ENCODE data around the gene RCOR1.
"Not testable (repeated sequence)": the region's sequence is repeated elsewhere in the genome, so short reads cannot be mapped to it uniquely, and the experiment has no call there.

The RCOR1 gene

DNA sequence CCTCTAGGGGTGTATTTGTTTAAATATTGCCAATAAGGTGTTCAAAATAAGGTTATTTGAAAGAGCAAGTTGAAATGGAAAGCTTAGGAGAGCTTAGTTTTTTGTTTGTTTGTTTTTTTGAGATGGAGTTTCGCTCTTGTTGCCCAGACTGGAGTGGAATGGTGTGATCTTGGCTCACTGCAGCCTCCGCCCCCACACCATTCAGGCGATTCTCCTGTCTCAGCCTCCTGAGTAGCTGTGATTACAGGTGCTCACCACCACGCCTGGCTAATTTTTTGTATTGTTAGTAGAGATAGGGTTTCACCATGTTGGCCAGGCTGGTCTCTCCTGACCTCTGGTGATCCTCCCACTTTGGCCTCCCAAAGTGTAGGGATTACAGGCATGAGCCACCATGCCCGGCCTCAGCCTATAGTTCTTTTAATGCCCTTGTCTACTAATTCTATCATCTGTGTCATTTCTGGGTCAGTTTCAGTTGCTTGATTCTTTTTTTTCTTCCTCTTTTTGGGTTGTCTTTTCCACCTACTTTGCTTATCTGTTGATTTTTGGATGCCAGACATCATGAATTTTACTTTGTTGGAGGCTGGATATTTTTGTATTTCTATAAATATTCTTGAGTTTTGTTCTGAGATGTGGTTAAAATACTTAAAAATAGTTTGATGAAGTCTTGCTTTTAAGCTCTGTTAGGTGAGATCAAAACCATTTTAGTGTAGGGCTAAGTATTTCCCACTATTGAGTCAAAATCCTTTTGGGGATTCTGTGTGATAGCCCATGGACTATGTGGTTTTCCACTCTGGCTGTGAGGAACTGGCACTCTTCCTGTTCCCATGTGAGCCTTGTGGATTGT, 18.7 kb downstream of the RCOR1 start:
- DNase-seq (ENCODE audit: insufficient read length, low spot score), result no peak
- TF ChIP-seq, protein P1, sequence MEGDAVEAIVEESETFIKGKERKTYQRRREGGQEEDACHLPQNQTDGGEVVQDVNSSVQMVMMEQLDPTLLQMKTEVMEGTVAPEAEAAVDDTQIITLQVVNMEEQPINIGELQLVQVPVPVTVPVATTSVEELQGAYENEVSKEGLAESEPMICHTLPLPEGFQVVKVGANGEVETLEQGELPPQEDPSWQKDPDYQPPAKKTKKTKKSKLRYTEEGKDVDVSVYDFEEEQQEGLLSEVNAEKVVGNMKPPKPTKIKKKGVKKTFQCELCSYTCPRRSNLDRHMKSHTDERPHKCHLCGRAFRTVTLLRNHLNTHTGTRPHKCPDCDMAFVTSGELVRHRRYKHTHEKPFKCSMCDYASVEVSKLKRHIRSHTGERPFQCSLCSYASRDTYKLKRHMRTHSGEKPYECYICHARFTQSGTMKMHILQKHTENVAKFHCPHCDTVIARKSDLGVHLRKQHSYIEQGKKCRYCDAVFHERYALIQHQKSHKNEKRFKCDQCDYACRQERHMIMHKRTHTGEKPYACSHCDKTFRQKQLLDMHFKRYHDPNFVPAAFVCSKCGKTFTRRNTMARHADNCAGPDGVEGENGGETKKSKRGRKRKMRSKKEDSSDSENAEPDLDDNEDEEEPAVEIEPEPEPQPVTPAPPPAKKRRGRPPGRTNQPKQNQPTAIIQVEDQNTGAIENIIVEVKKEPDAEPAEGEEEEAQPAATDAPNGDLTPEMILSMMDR (IDR thresholded peaks at IDR 0.05; ENCODE audit: insufficient read depth, missing control alignments), result no peak
- no peak for FAIRE-seq

DNA sequence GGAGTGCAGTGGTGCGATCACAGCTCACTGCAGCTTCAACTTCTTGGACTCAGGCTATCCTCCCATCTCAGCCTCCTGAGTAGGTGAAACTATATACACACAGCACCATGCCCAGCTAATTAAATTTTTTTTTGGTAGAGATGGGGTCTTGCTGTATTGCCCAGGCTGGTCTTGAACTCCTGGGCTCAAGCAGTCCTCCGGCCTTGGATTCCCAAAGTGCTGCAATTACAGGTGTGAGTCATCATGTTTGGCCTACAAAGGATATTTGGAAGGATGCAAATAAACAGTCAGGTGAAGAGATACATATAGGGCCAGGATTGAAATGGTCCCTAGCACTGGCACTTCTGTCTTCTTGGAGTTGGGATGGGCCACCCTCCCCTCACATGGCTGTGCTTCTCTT, 23.9 kb downstream of the RCOR1 start:
- FAIRE-seq, result no peak
- no peak for DNase-seq (ENCODE audit: insufficient read length, low spot score)
- TF ChIP-seq, protein P1 (IDR thresholded peaks at IDR 0.05; ENCODE audit: insufficient read depth, missing control alignments), result no peak

DNA sequence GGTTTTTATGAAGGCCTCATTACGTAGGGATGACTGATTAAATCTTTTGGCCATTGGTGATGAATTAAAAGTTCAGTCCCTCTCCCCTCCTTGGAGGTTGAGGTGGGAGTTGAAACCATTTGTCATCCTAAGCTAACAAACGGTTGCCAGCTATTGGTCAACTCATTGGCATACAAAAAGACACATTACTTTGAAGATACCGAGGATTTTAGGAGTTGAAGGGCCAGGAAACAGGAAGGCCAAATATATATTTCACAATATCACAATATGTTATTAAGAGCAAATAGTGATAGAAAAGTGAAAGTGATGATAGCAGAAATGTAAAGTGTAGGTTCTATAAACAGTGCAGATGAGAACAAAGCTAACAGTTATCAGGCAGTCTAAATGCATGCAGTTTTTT, 24.4 kb downstream of the RCOR1 start:
- TF ChIP-seq, protein P1 (IDR thresholded peaks at IDR 0.05; ENCODE audit: insufficient read depth, missing control alignments), result no peak
- FAIRE-seq (no peak), DNase-seq (ENCODE audit: insufficient read length, low spot score) (no peak)

DNA sequence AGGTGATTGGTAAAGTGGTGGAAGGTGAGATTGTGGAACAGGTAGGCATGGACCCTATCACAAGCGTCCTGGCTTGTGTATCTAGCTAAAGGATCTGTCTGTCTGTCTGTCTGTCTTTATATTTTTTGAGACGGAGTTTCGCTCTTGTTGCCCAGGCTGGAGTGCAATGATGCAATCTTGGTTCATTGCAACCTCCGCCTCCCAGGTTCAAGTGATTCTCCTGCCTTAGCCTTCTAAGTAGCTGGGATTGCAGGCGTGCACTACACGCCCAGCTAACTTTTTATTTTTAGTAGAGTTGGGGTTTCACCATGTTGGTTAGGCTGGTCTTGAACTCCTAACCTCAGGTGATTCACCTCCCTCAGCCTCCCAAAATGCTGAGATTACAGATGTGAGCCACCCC, 26.6 kb downstream of the RCOR1 start:
- FAIRE-seq; DNase-seq (ENCODE audit: insufficient read length, low spot score): not testable (repeated sequence)

DNA sequence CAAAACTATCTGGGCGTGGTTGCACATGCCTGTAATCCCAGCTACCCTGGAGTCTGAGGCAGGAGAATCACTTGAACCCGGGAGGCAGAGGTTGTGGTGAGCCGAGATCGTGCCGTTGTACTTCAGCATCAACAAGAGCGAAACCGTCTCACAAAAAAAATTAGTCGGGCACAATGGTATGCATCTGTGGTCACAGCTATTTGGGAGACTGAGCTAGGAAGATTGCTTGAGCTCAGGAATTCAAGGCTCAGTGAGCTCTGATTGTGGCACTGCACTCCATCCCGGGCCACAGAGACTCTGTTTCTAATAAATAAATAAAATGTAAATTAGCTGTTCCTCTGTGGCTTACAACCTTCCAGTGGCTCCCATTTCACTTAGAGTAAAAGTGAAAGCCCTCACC, 28.0 kb downstream of the RCOR1 start:
- DNase-seq (ENCODE audit: insufficient read length, low spot score) (no peak), FAIRE-seq (no peak)

DNA sequence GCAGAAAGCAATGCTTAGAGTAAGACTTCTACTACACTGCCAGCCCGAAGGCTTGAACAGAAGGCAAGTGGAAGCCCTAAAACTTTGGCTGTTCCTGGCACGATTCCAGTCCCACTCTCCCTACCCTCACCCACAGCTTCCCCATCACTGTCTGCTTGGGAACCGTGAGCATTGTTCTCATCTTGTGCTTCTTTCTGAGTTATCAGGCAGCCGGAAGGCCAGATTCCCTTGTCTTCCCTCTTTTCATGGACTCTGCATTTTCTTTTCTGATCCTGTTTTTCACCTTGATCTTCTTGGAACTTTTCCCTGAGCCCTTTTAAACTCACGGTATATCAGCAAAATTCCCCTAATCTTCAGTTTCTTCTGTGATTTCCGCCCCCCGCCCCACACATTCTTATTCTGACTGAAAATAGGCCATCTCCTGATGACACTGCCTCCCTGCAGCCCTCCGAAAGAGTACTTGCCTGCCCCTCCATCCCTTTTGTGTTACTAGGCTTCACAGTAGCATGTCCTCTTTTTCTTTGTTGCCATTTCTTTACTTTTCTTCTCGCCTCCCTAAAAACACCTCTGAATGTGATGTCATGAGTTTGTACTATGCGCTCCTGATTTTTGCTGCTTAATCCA, 29.9 kb downstream of the RCOR1 start:
- DNase-seq (ENCODE audit: insufficient read length, low spot score), result no peak
- TF ChIP-seq, protein P1 (IDR thresholded peaks at IDR 0.05; ENCODE audit: insufficient read depth, missing control alignments), result no peak
- FAIRE-seq, result no peak

More for the DNA sequence above, 28.0 kb downstream of the RCOR1 start:
- TF ChIP-seq, protein P1 (IDR thresholded peaks at IDR 0.05; ENCODE audit: insufficient read depth, missing control alignments), result no peak

DNA sequence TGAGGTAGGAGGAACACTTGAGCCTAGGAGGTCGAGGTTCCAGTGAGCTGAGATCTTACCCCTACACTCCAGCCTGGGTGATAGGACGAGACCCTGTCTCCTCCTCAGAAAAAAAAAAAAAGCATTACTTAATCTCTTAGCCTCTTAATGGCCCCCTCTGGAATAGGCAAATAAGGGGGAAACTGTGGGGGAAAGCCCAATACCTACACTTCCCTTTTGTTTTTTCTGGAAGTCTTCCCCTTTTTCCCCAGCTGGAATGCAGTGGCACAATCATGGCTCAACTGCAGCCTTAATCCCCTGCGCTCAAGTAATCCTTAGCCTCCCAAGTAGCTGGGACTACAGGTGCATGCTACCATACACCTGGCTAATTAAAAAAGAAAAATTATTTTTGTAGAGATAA, 32.2 kb downstream of the RCOR1 start:
- DNase-seq (ENCODE audit: insufficient read length, low spot score) (no peak), FAIRE-seq (no peak)
- TF ChIP-seq, protein P1 (IDR thresholded peaks at IDR 0.05; ENCODE audit: insufficient read depth, missing control alignments), result no peak
